ENCODE results near the gene NRTN. TPM values are rescaled to one million over a fixed set of nuclear protein-coding genes. Genes with fewer than 3 reads are reported as not detected.

Gene NRTN
- total RNA-seq, 1 donor from 2014 or later = 0.13 TPM

- no peak for DNase-seq (ENCODE audit: low read depth in 2 of 2)
These were observed 14.8 kb upstream of the NRTN start for GRCh38 chr19:5789886-5790558.

GRCh38 chr19:5790559-5791520, 14.0 kb upstream of the NRTN start, which contains the start of gene DUS3L:
Gene DUS3L, minus strand, starts transcription at chr19:5791163. Its CDS starts 22 bp downstream, at chr19:5791141.
- peak; percentile 98 to 99 for DNase-seq (ENCODE audit: low read depth in 2 of 2)

- DNase-seq (ENCODE audit: low read depth in 2 of 2) = no peak
These were observed 12.6 kb upstream of the NRTN start for GRCh38 chr19:5792224-5792623.

DNA sequence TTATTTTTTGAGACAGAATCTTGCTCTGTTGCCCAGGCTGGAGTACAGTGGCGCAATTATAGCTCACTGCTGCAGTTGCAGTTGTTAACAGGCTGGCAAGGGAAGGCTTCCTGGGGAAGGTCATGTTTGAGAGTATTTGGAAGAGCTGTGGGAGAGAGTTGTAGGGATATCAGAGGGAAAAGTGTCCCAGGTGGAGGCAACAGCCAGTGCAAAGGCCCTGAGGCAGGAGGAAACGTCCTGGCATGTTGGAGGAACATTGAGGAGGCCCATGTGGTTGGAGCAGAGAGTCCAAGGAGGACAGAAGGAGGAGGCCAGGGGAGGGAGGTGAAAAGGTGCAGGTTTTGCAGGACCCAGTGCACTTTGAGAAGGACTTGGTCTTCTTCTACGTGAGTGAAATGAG, 11.7 kb upstream of the NRTN start:
- no peak for DNase-seq (ENCODE audit: low read depth in 2 of 2)

GRCh38 chr19:5795382-5795919, 9.4 kb upstream of the NRTN start:
- DNase-seq (ENCODE audit: low read depth in 2 of 2) = no peak

GRCh38 chr19:5798244-5798643, 6.6 kb upstream of the NRTN start:
- no peak for DNase-seq (ENCODE audit: low read depth in 2 of 2)

DNA sequence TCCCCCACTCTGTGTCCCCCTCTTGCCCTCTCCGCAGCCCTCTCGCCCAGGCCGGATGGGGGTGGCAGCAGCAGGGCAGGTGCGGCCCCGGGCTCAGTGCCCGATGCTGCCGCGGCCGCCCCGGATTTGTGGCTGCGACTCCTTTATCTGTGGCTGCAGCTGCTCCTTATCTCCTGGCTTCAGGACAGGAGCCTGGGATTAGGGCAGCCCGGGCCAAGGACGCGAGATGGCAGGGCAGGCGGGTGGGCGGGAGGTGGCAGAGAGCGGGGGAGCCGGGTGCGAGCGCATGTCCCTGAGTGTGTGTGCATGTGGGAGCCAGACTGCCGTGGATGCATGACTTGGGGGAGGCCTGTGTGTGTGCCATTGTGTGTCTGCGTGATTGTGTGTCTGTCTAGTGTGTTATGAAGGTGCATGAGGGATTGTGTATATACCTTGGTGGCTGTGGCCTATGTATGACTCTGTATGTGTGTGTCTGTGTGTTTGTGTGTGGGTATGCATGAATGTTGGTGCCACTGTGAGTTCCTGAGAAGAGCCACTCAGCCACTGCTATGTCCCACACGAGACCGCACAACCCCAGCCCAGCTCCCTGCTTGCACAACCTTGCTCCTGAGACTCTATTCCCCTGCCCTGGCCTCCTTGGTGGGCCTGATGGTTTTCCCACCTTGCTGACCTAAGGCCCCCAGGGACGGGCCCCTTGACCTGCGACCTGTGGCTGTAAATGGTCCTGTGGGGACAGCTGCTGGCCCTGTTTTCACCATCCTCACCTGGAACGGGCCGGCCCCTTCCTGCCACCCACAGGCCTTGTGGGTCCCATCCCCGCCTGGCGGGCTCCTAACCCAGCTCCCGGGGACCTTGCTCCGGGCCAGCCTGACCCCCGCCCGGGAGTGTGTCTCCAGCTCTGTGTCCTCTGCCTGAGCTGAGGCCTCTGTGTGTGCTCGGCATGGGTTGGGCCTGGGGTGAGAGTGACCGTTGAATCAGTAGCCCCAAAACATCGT, 5.3 kb upstream of the NRTN start:
- DNase-seq (ENCODE audit: low read depth in 2 of 2) = no peak

DNA sequence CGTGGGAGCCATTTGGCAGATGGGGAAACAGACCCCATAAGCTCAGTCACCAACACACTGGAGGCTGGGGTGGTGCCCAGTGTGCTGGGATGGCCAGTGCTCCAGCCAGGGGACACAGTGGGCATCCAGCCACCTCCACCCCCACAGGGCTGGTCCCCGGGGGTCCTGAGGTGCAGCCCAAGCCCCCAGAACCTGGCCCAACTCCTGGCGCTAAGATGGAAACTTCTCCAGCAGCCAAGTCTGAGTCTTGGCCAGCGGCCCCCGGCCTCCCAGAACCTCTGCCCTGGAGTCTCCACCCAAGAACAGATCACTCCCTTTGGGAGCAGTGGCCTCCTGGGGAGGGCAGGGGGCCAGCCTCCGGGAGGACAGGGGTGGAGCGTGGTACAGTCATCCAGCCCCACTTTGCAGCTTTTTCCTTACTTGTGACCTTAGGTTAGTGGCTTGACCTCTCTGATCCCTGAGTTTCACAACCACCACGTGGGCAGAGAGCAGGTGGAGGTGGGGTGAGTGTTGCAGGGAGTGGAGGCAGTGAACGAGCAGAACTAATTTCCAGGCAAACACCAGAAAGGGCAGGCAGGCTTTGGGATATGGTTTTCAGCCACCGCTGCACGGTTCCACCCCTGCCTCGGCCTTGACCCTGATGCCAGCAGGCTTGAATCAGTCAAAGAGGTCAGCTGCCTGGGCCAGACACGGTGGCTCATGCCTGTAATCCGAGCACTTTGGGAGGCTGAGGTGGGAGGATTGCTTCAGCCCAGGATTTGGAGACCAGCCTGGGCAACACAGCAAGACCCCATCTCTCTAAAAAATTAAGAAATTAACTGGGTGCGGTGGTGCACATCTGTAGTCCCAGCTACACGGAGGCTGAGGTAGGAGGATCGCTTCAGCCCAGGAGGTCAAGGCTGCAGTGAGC, 4.3 kb upstream of the NRTN start:
- DNase-seq (ENCODE audit: low read depth in 2 of 2) = no peak

DNA sequence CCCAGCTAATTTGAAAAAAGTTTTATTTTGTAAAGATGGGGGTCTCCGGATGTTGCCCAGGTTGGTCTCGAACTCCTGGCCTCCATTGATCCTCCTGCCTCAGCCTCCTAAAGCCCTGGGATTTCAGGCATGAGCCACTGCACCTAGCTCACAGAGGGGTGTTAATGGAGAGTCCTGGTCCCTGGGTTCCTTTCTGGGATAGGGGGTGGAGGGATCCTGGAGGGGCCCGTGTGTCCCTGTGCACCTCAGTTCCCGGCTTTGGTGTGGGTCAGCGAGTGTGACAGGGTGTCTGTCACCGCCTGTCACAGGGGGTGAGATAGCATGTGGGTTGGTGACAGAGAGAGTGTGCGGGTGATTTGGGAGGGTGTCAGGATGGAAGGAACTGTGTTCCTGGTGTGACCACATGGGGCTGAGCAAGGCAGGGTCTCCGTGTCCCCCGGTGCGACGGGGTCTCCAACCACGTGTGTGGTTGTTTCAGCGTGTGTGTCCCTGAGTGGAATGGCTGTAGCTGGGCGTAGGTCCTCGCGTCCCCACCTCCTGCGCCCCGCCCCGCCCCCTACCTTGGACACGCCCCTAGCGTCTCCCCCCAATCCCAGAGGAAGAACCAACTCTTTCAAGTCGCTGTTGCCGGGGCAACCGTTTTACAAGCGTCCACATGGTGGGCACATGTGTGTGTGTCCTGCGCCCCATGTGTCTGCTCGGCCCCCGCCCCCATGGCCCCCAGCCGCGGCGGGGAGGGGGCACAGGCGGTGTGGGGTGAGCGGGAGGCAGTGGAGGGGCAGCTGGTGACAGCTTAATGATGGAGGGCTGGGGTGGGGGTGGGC, 2.9 kb upstream of the NRTN start:
- DNase-seq (ENCODE audit: low read depth in 2 of 2) = no peak

DNA sequence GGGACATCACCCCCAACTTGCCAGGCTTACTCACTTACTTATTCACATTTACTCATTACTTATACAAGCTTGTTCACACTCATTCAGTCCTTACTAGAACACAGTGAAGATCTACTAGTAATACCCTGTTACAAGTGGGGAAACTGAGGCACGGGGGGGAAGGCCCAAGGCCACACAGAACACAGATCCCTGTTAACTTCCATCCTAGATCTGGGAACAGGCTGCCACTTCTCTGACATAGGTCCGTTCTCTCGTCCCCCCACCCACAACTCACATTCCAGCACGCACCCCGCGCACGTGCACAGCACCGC, 1.5 kb upstream of the NRTN start:
- no peak for DNase-seq (ENCODE audit: low read depth in 2 of 2)

DNA sequence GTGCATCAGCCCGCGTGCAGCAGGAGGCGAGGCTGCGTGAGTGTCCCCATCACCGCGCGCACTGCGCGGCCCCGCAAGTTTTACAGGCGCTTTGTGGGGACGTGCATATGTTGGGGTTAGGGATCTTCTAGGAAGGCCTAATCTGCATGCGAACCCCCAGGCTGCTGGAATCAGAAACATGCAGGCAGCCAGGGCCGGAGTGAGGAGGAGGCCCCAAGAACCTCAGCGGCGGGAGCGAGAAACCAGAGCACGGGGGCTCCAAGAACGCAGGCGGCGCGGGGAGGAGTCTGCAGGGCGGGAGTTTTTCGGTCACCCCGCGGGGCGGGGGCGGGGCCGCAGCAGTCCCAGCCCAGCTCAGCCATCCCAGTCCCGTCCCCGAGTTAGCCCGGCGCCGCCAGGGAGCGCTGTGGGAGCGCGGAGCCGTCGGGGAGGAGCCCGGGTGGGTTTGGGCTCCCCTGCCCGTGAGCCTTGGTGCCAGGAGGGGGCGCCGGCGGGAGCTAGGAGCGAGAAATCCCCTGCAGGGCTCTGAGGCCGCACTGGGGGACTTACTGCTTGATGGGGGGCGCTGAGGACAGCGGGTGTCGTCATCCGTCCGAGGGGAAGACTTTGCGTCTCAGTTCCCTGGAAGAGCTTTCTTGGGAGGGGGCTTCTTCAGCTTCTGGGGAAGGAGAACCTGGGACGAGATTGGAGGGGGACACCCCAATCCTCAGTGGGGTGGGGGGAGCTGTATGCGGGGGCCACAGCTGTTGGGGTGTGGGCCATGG, 933 bp upstream of the NRTN start:
- DNase-seq (ENCODE audit: low read depth in 2 of 2) = peak; percentile 67 to 88

- peak in 1 of 2 donors; percentile 55 for DNase-seq (ENCODE audit: low read depth in 2 of 2)
These were observed 730 bp downstream of the NRTN start for GRCh38 chr19:5805462-5806132.

DNA sequence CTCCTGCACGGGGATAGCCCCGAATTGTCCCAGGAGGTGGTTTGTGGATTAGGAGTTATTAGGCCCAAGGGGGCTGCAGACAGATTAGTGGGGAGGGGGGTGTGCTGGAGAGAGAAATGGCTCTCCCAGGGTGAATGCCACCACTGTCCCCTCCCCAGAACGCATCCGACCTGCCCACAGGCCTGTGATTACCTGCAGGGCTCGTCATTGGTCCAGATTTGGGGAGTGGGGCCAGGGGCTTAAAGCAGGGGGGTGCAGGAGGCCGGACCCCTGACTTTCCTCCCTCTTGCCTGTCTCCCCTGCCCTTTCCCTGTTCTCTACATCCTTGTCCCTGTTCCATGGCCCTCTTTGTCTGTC, 1.2 kb downstream of the NRTN start:
- DNase-seq (ENCODE audit: low read depth in 2 of 2) = no peak

- no peak for DNase-seq (ENCODE audit: low read depth in 2 of 2)
These were observed 2.0 kb downstream of the NRTN start for GRCh38 chr19:5806905-5807304.

GRCh38 chr19:5808120-5808816, 3.4 kb downstream of the NRTN start:
- DNase-seq (ENCODE audit: low read depth in 2 of 2) = no peak

DNA sequence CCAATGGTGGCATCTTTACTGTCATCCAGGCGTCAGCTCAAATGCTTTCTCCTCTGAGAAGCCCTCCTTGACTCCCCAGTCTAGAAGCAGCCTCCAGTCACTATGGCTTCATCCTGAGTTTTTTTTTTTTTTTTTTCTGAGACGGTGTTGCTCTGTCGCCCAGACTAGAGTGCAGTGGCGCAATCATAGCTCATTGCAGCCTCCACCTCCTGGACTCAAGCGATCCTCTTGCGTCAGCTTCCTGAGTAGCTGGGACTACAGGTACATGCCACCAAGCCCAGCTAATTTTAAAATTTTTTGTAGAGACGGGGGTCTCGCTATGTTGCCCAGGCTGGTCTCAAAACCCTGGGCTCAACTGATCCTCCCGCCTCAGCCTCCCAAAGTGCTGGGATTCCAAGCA, 4.2 kb downstream of the NRTN start:
- no peak for DNase-seq (ENCODE audit: low read depth in 2 of 2)

GRCh38 chr19:5809469-5809868, 4.6 kb downstream of the NRTN start:
- DNase-seq (ENCODE audit: low read depth in 2 of 2) = no peak

- DNase-seq (ENCODE audit: low read depth in 2 of 2) = no peak
These were observed 6.2 kb downstream of the NRTN start for GRCh38 chr19:5811117-5811516.

All from dermis microvascular lymphatic vessel endothelial cell (primary cell).